ENCODE data around the gene CHRNA1. TPM values are rescaled to one million over a fixed set of nuclear protein-coding genes. Genes with fewer than 3 reads are reported as not detected.
A peak's percentile ranks its signal among the peaks of the same experiment; 100 is the strongest.

Gene CHRNA1
- total RNA-seq, 4 donors from 2014 or later = 2.6 to 7.4 (median 3.0) TPM; not detected in 1

- Histone ChIP-seq H3K27me3 (no peaks in the 10 kb centered on the region), H3K4me1 (peaks cover 0 to 9% (median 2%) of the 10 kb centered on the region in 4 donors), H3K9me3 (no peaks in the 10 kb centered on the region), H3K27ac (no peak overlapping the region), H3K36me3 (no peaks in the 10 kb centered on the region), H3K4me3 (no peak overlapping the region)
- no peak for TF ChIP-seq POLR2AphosphoS5 (IDR thresholded peaks at IDR 0.05)
- TF ChIP-seq POLR2A (IDR thresholded peaks at IDR 0.05) = no peak
- no peak for TF ChIP-seq EP300 (IDR thresholded peaks at IDR 0.05; ENCODE audit: low read depth)
- TF ChIP-seq CTCF (IDR thresholded peaks at IDR 0.05) = no peak
- 67 to 81% methylated on average over 4 to 5 of the region's 5 CpGs for WGBS, 2 donors (ENCODE audit: low coverage in 1 of 2)
- peak; percentile 19 for DNase-seq
- intact Hi-C loops (cut with DNase I; ENCODE audit: low total_unique reads) = no loop called here
- in situ Hi-C loops (cut with MboI; ENCODE audit: low pct_ligation_motif_present in 1 of 4, low pct_unique_long_range_greater_than_20kb in 1 of 4, low sequenced_read_pairs in 3 of 4) = loop anchor here (10.0 kb wide), 2 partner anchors 209 to 219 kb away; no protein-coding TSS in a partner anchor
Observed at GRCh38 chr2:174775571-174775980, 11.3 kb upstream of the CHRNA1 start.

- in situ Hi-C loops (cut with MboI; ENCODE audit: low pct_ligation_motif_present in 1 of 4, low pct_unique_long_range_greater_than_20kb in 1 of 4, low sequenced_read_pairs in 3 of 4) (loop anchor here (10.0 kb wide), 2 partner anchors 210 to 220 kb away; no protein-coding TSS in a partner anchor), intact Hi-C loops (cut with DNase I; ENCODE audit: low total_unique reads) (loop anchor here (5.0 kb wide), 1 partner anchor 212 kb away; no protein-coding TSS in a partner anchor)
- Histone ChIP-seq H3K4me1 (peaks cover 0 to 9% (median 2%) of the 10 kb centered on the region in 4 donors), H3K27me3 (no peaks in the 10 kb centered on the region), H3K9me3 (no peaks in the 10 kb centered on the region), H3K4me3 (no peak overlapping the region), H3K27ac (no peak overlapping the region), H3K36me3 (no peaks in the 10 kb centered on the region)
- WGBS, 2 donors (ENCODE audit: low coverage in 1 of 2) = 87 to 90% methylated on average over 4 of the region's 4 CpGs
- TF ChIP-seq POLR2AphosphoS5 (IDR thresholded peaks at IDR 0.05) = no peak
- TF ChIP-seq CTCF (IDR thresholded peaks at IDR 0.05) = no peak
- TF ChIP-seq POLR2A (IDR thresholded peaks at IDR 0.05) = no peak
- no peak for TF ChIP-seq EP300 (IDR thresholded peaks at IDR 0.05; ENCODE audit: low read depth)
- no peak for DNase-seq
Observed at GRCh38 chr2:174774886-174775285, 10.6 kb upstream of the CHRNA1 start.

GRCh38 chr2:174773215-174773614 lies 8.9 kb upstream of the CHRNA1 start:
- intact Hi-C loops (cut with DNase I; ENCODE audit: low total_unique reads) = loop anchor here (5.0 kb wide), 1 partner anchor 214 kb away; no protein-coding TSS in a partner anchor
- in situ Hi-C loops (cut with MboI; ENCODE audit: low pct_ligation_motif_present in 1 of 4, low pct_unique_long_range_greater_than_20kb in 1 of 4, low sequenced_read_pairs in 3 of 4) = loop anchor here (10.0 kb wide), 2 partner anchors 212 to 222 kb away; no protein-coding TSS in a partner anchor
- peaks cover 0 to 7% (median 2%) of the 10 kb centered on the region in 4 donors for H3K4me1 ChIP-seq
- no peaks in the 10 kb centered on the region for H3K36me3 ChIP-seq
- H3K27me3 ChIP-seq = no peaks in the 10 kb centered on the region
- H3K9me3 ChIP-seq = no peaks in the 10 kb centered on the region
- no peak for DNase-seq
- H3K4me3 ChIP-seq = no peak overlapping the region
- TF ChIP-seq POLR2AphosphoS5 (IDR thresholded peaks at IDR 0.05) (no peak), EP300 (IDR thresholded peaks at IDR 0.05; ENCODE audit: low read depth) (no peak), POLR2A (IDR thresholded peaks at IDR 0.05) (no peak), CTCF (IDR thresholded peaks at IDR 0.05) (no peak)
- no peak overlapping the region for H3K27ac ChIP-seq
- WGBS, 2 donors (ENCODE audit: low coverage in 1 of 2) = 48 to 70% methylated on average over 2 of the region's 2 CpGs

GRCh38 chr2:174772472-174772801 lies 8.2 kb upstream of the CHRNA1 start:
- H3K9me3 ChIP-seq = no peaks in the 10 kb centered on the region
- DNase-seq = no peak
- WGBS, 2 donors (ENCODE audit: low coverage in 1 of 2) = 76 to 79% methylated on average over 4 to 5 of the region's 5 CpGs
- intact Hi-C loops (cut with DNase I; ENCODE audit: low total_unique reads) (loop anchor here (5.0 kb wide), 1 partner anchor 215 kb away; no protein-coding TSS in a partner anchor), in situ Hi-C loops (cut with MboI; ENCODE audit: low pct_ligation_motif_present in 1 of 4, low pct_unique_long_range_greater_than_20kb in 1 of 4, low sequenced_read_pairs in 3 of 4) (loop anchor here (10.0 kb wide), 2 partner anchors 212 to 222 kb away; no protein-coding TSS in a partner anchor)
- TF ChIP-seq POLR2A (IDR thresholded peaks at IDR 0.05) (no peak), POLR2AphosphoS5 (IDR thresholded peaks at IDR 0.05) (no peak), CTCF (IDR thresholded peaks at IDR 0.05) (no peak), EP300 (IDR thresholded peaks at IDR 0.05; ENCODE audit: low read depth) (no peak)
- H3K4me3 ChIP-seq = no peak overlapping the region
- H3K36me3 ChIP-seq = no peaks in the 10 kb centered on the region
- no peaks in the 10 kb centered on the region for H3K27me3 ChIP-seq
- H3K4me1 ChIP-seq = peaks cover 0 to 6% (median 2%) of the 10 kb centered on the region in 4 donors
- H3K27ac ChIP-seq = no peak overlapping the region
